Motor neuron (in vitro differentiated cells): Measurements from ENCODE around the gene GAD2. TPM values are rescaled to one million over a fixed set of nuclear protein-coding genes. Genes with fewer than 3 reads are reported as not detected.
A peak's percentile ranks its signal among the peaks of the same experiment; 100 is the strongest.
"Not testable (repeated sequence)": the region's sequence is repeated elsewhere in the genome, so short reads cannot be mapped to it uniquely, and the experiment has no call there.

ENCODE experiments used
- ATAC-seq, 8 experiments: fragments of 200-7000 bp; cut with Tn5 transposase; replicated peaks in 6 of 8; 2 replicates each; pipeline ENCODE4 v1.8.0; 2021; ENCODE audit warnings: mild to moderate bottlenecking in 8 of 8, moderate library complexity in 8 of 8
- H3K27ac ChIP-seq, 2 donors: fragments of 250-450 bp; sonication (Bioruptor Pico); 2 replicates each; pipeline ENCODE4 v1.9.0; 2021; ENCODE audit warnings: antibody characterized with exemption in 2 of 2, mild to moderate bottlenecking in 2 of 2, moderate library complexity in 1 of 2
- H3K4me1 ChIP-seq, 2 donors: fragments of 250-450 bp; sonication (Bioruptor Pico); replicated peaks in 1 of 2; 2 replicates each; pipeline ENCODE4 v1.6.1; 2021; ENCODE audit warnings: antibody characterized with exemption in 2 of 2, mild to moderate bottlenecking in 2 of 2, moderate library complexity in 1 of 2
- H3K4me3 ChIP-seq, 5 donors: fragments of 250-450 bp; sonication (Bioruptor Pico); 2 replicates each; pipeline ENCODE4 v1.9.0; 2021; ENCODE audit warnings: antibody characterized with exemption in 5 of 5, mild to moderate bottlenecking in 5 of 5, moderate library complexity in 4 of 5
- WGBS, 10 experiments: fragments of 450-650 bp; shearing (Covaris generic); methylation state at CpG; one replicate each; pipeline ENCODE4 v1.0.0; 2022; 5-methylcytosine and 5-hydroxymethylcytosine counted together
- in situ Hi-C, 9 experiments: fragments of 400-800 bp; cut with MboI; loops; one replicate each; pipeline ENCODE4 v1.15.0; 2021; ENCODE audit warnings: low sequenced_read_pairs in 9 of 9, low pct_unique_long_range_greater_than_20kb in 2 of 9; ENCODE audit not compliant: unreplicated experiment in 9 of 9
- total RNA-seq, 8 experiments: library from RNA; unstranded; fragments of 300-600 nt; gene quantifications; 2 replicates each; pipeline versions ENCODE4 v1.2.3 to v1.2.4, GENCODE V29; 2022

Gene GAD2
- total RNA-seq, 8 experiments from 2014 or later, result 0.05 to 2.8 (median 0.32) TPM; not detected in 1

- no peak for ATAC-seq
- 4 to 86% (median 69%) methylated on average over 2 to 4 of the region's 4 CpGs for WGBS, 10 experiments
- Histone ChIP-seq H3K4me3 (no peak overlapping the region), H3K27ac (no peak overlapping the region), H3K4me1 (no peaks in the 10 kb centered on the region)
- in situ Hi-C loops, result loop anchor here in 3 of 9 experiments (10.0 to 25.0 kb wide), 3 partner anchors 180 to 228 kb away; no protein-coding TSS in a partner anchor
Observed at GRCh38 chr10:26334232-26334931, 117.8 kb downstream of the GAD2 start.

GRCh38 chr10:26334932-26335573, 118.5 kb downstream of the GAD2 start:
- ATAC-seq, result peak in 7 of 8 experiments; percentile 36 to 98 (median 81)
- in situ Hi-C loops, result loop anchor here in 3 of 9 experiments (10.0 to 25.0 kb wide), 3 partner anchors 180 to 227 kb away; no protein-coding TSS in a partner anchor
- WGBS, 10 experiments, result 0 to 45% (median 11%) methylated on average over 2 to 7 of the region's 7 CpGs
- Histone ChIP-seq H3K4me3 (no peak overlapping the region), H3K4me1 (no peaks in the 10 kb centered on the region), H3K27ac (no peak overlapping the region)

- in situ Hi-C loops, result loop anchor here in 3 of 9 experiments (10.0 to 25.0 kb wide), 3 partner anchors 179 to 227 kb away; no protein-coding TSS in a partner anchor
Observed at GRCh38 chr10:26335574-26336093, 119.1 kb downstream of the GAD2 start.

GRCh38 chr10:26336979-26337378, 120.4 kb downstream of the GAD2 start:
- Histone ChIP-seq H3K4me1 (no peaks in the 10 kb centered on the region), H3K4me3 (no peak overlapping the region), H3K27ac (no peak overlapping the region)
- in situ Hi-C loops, result loop anchor here in 3 of 9 experiments (10.0 to 25.0 kb wide), 3 partner anchors 178 to 225 kb away; no protein-coding TSS in a partner anchor
- WGBS, 10 experiments, result 10 to 90% (median 80%) methylated on average over 1 to 2 of the region's 2 CpGs; no CpG with 5 or more reads in 2 of the 10 experiments
- no peak for ATAC-seq

More at GRCh38 chr10:26335574-26336093, 119.1 kb downstream of the GAD2 start:
- no peak for ATAC-seq
- H3K4me3 ChIP-seq, result no peak overlapping the region
- 0 to 100% (median 82%) methylated on average over 1 to 6 of the region's 6 CpGs; no CpG with 5 or more reads in 2 of the 10 experiments for WGBS, 10 experiments
- no peaks in the 10 kb centered on the region for H3K4me1 ChIP-seq
- no peak overlapping the region for H3K27ac ChIP-seq

- Histone ChIP-seq H3K4me3 (no peak overlapping the region), H3K27ac (no peak overlapping the region), H3K4me1 (no peaks in the 10 kb centered on the region)
- ATAC-seq, result no peak
- in situ Hi-C loops, result loop anchor here in 1 of 9 experiments (25.0 kb wide), 1 partner anchor 221 kb away; no protein-coding TSS in a partner anchor
Observed at GRCh38 chr10:26341701-26342100, 125.1 kb downstream of the GAD2 start.

- not testable (repeated sequence) for ATAC-seq, H3K4me1 ChIP-seq, H3K4me3 ChIP-seq, H3K27ac ChIP-seq
- in situ Hi-C loops, result loop anchor here in 1 of 9 experiments (25.0 kb wide), 1 partner anchor 213 kb away; no protein-coding TSS in a partner anchor
- 33 to 100% (median 81%) methylated on average over 1 to 8 of the region's 9 CpGs for WGBS, 10 experiments
Observed at GRCh38 chr10:26348821-26349417, 132.3 kb downstream of the GAD2 start.

Other genes with a start within 250 kb of the GAD2 start
- gene APBB1IP, start 221.6 kb downstream of the GAD2 start, total RNA-seq, result 10 to 100 TPM in 1 of 8 experiments, under 1 TPM in 2, not detected in 5; 0.13 to 12.2 (median 0.28) TPM